HG02840 (cell line): ENCODE measurements around the gene USP36.
"Not testable (repeated sequence)": the region's sequence is repeated elsewhere in the genome, so short reads cannot be mapped to it uniquely, and the experiment has no call there.

Experiments
- ATAC-seq: cut with Tn5 transposase; IDR thresholded peaks from one replicate; pipeline ENCODE4 v1.9.1; 2021; ENCODE audit warnings: mild to moderate bottlenecking, moderate library complexity, moderate number of reproducible peaks; ENCODE audit not compliant: unreplicated experiment, low FRiP score

The USP36 gene

GRCh38 chr17:78840780-78841611, at the start of gene USP36:
USP36 (minus strand) TSS chr17:78840814; CDS start chr17:78836363, 4,451 bp downstream.
- ATAC-seq, result peak; percentile 91

- ATAC-seq, result not testable (repeated sequence)
Measured at GRCh38 chr17:78890096-78890495, 49.5 kb upstream of the USP36 start.

- no peak for ATAC-seq
Measured at GRCh38 chr17:78889531-78889930, 48.9 kb upstream of the USP36 start.

- ATAC-seq, result no peak
Measured at GRCh38 chr17:78888941-78889518, 48.4 kb upstream of the USP36 start.

GRCh38 chr17:78886954-78887353, 46.3 kb upstream of the USP36 start:
- ATAC-seq, result no peak

- ATAC-seq, result no peak
Measured at GRCh38 chr17:78885956-78886355, 45.3 kb upstream of the USP36 start.

- ATAC-seq, result no peak
Measured at GRCh38 chr17:78884876-78885667, 44.5 kb upstream of the USP36 start.

- ATAC-seq, result no peak
Measured at GRCh38 chr17:78884148-78884825, 43.7 kb upstream of the USP36 start.

GRCh38 chr17:78883533-78884131, 43.0 kb upstream of the USP36 start:
- ATAC-seq, result no peak

- ATAC-seq, result no peak
Measured at GRCh38 chr17:78883089-78883532, 42.5 kb upstream of the USP36 start.

GRCh38 chr17:78882540-78883088, 42.0 kb upstream of the USP36 start:
- ATAC-seq, result no peak

GRCh38 chr17:78879635-78880186, 39.1 kb upstream of the USP36 start:
- no peak for ATAC-seq

- ATAC-seq, result no peak
Measured at GRCh38 chr17:78878871-78879527, 38.4 kb upstream of the USP36 start.

- no peak for ATAC-seq
Measured at GRCh38 chr17:78878261-78878660, 37.6 kb upstream of the USP36 start.

- not testable (repeated sequence) for ATAC-seq
Measured at GRCh38 chr17:78876954-78877517, 36.4 kb upstream of the USP36 start.

- ATAC-seq, result no peak
Measured at GRCh38 chr17:78876094-78876597, 35.5 kb upstream of the USP36 start.

GRCh38 chr17:78875363-78876093, 34.9 kb upstream of the USP36 start:
- no peak for ATAC-seq
